ENCODE data around the gene FCRL1. TPM values are rescaled to one million over a fixed set of nuclear protein-coding genes. Genes with fewer than 3 reads are reported as not detected.

FCRL1 gene
- total RNA-seq, 1 experiment from 2014 or later: not detected

GRCh38 chr1:157758018-157758417 lies 61.9 kb downstream of the FCRL1 start:
- H3K4ac ChIP-seq (ENCODE audit: low read depth, low read length): no peak overlapping the region
- H4K91ac ChIP-seq (ENCODE audit: insufficient read length, low read depth, low read length): no peak overlapping the region
- no peak overlapping the region for H2AFZ ChIP-seq (ENCODE audit: low read length)
- H3K4me2 ChIP-seq (ENCODE audit: insufficient read depth, insufficient read length, low read length): no peak overlapping the region
- H3K56ac ChIP-seq (ENCODE audit: insufficient read length, low read depth, low read length): no peak overlapping the region
- no peak for DNase-seq
- no peaks in the 10 kb centered on the region for H4K20me1 ChIP-seq (ENCODE audit: control insufficient read depth, insufficient read depth, insufficient read length)
- no peaks in the 10 kb centered on the region for H3K27me3 Mint-ChIP-seq (ENCODE audit: low read depth)
- no peak overlapping the region for H2BK20ac ChIP-seq (ENCODE audit: low read depth, low read length, poor library complexity, severe bottlenecking)
- H3K9ac ChIP-seq (ENCODE audit: extremely low read depth, insufficient read length, low read length): no peak overlapping the region
- no peak overlapping the region for H3T11ph ChIP-seq (ENCODE audit: low read length)
- no peaks in the 10 kb centered on the region for H3K79me2 ChIP-seq (ENCODE audit: insufficient read depth, low read length)
- H4K5ac ChIP-seq (ENCODE audit: insufficient read length, low read depth, low read length): no peak overlapping the region
- H3K27ac Mint-ChIP-seq: no peak overlapping the region
- H2BK5ac ChIP-seq (ENCODE audit: insufficient read length, low read length): no peak overlapping the region
- no peaks in the 10 kb centered on the region for H3K9me3 ChIP-seq (ENCODE audit: control insufficient read depth, low read depth, low read length)
- peaks cover 3% of the 10 kb centered on the region; the same call in 1 of the 2 replicates for H3K4me1 ChIP-seq (ENCODE audit: insufficient read depth, low read length)
- H2BK15ac ChIP-seq (ENCODE audit: low read depth, low read length): no peak overlapping the region
- H3K79me1 ChIP-seq (ENCODE audit: insufficient read depth, low read depth, low read length, poor library complexity, severe bottlenecking): no peaks in the 10 kb centered on the region
- no peak overlapping the region for H4K8ac ChIP-seq (replicated peaks; ENCODE audit: insufficient read length, low read depth, low read length)
- no peak overlapping the region for H3K18ac ChIP-seq (ENCODE audit: insufficient read length, low read depth, low read length)
- no peak overlapping the region for H2AK5ac ChIP-seq (ENCODE audit: insufficient read length, low read length)
- H3K23ac ChIP-seq (ENCODE audit: insufficient read length, low read depth, low read length): no peak overlapping the region
- no peaks in the 10 kb centered on the region for H3K27me3 ChIP-seq (ENCODE audit: insufficient read depth, low read length)
- no peak overlapping the region for H3K27ac ChIP-seq (ENCODE audit: insufficient read length, low read depth, low read length)
- WGBS (ENCODE audit: extremely low coverage, insufficient read length, low lambda C conversion rate): no CpG with 5 or more reads among the region's 4 CpGs
- peaks cover 10 to 11% of the 10 kb centered on the region in 2 experiments for H3K9me3 Mint-ChIP-seq
- H2BK120ac ChIP-seq (ENCODE audit: low read depth, low read length, poor library complexity, severe bottlenecking): no peak overlapping the region
- no peak overlapping the region for H3K4me3 Mint-ChIP-seq
- TF ChIP-seq CTCF (conservative IDR thresholded peaks at IDR 0.05): no peak
- H3K36me3 Mint-ChIP-seq (ENCODE audit: insufficient read depth in 1 of 3, low read depth in 3 of 3): peaks cover 0 to 4% (median 3%) of the 10 kb centered on the region in 3 experiments; a peak in 1 of 7 replicates
- no peak overlapping the region for H3K14ac ChIP-seq (ENCODE audit: insufficient read depth, low read length)
- no peaks in the 10 kb centered on the region for H3K23me2 ChIP-seq (ENCODE audit: insufficient read length, low read depth, low read length, poor library complexity, severe bottlenecking)
- H3K4me1 Mint-ChIP-seq: peaks cover 8 to 10% of the 10 kb centered on the region in 2 experiments; a peak in 3 of 4 replicates
- H2BK12ac ChIP-seq (ENCODE audit: insufficient read length, low read depth, low read length): no peak overlapping the region

Data from H9 (cell line).